Mucosa of stomach (tissue), 1 donor: ENCODE measurements around the gene SLC9A1.

Experiments used
- H3K27me3 ChIP-seq: one replicate; pipeline ENCODE4 v1.7.0; 2013; ENCODE audit warnings: mild to moderate bottlenecking, low read length; ENCODE audit not compliant: control insufficient read depth, insufficient read depth
- H3K36me3 ChIP-seq: one replicate; pipeline ENCODE4 v1.7.0; 2013; ENCODE audit warnings: low read length; ENCODE audit not compliant: control insufficient read depth, insufficient read depth
- H3K4me1 ChIP-seq: one replicate; pipeline ENCODE4 v1.7.0; 2013; ENCODE audit warnings: mild to moderate bottlenecking, low read length; ENCODE audit not compliant: control insufficient read depth, insufficient read depth
- H3K4me3 ChIP-seq: one replicate; pipeline ENCODE4 v1.7.0; 2013; ENCODE audit warnings: low read length
- H3K9ac ChIP-seq: one replicate; pipeline ENCODE4 v1.7.0; 2013; ENCODE audit warnings: mild to moderate bottlenecking, low read length, moderate library complexity
- H3K9me3 ChIP-seq: one replicate; pipeline ENCODE4 v1.7.0; 2013; ENCODE audit warnings: mild to moderate bottlenecking, low read length, moderate library complexity; ENCODE audit not compliant: control insufficient read depth
- donor health status: Pancreatic carcinoma.

Gene SLC9A1

GRCh38 chr1:27100335-27101053, 54.4 kb downstream of the SLC9A1 start:
- Histone ChIP-seq H3K9me3 (no peaks in the 10 kb centered on the region), H3K9ac (peak overlapping the region; percentile 47), H3K4me3 (no peak overlapping the region), H3K27me3 (no peaks in the 10 kb centered on the region), H3K4me1 (peaks cover 44% of the 10 kb centered on the region), H3K36me3 (peaks cover 46% of the 10 kb centered on the region)

GRCh38 chr1:27099587-27100334, 55.2 kb downstream of the SLC9A1 start:
- Histone ChIP-seq H3K9ac (peak overlapping the region; percentile 47), H3K4me1 (peaks cover 44% of the 10 kb centered on the region), H3K27me3 (no peaks in the 10 kb centered on the region), H3K4me3 (no peak overlapping the region), H3K9me3 (no peaks in the 10 kb centered on the region), H3K36me3 (peaks cover 43% of the 10 kb centered on the region)

GRCh38 chr1:27099135-27099586, 55.8 kb downstream of the SLC9A1 start:
- Histone ChIP-seq H3K4me1 (peaks cover 44% of the 10 kb centered on the region), H3K9me3 (no peaks in the 10 kb centered on the region), H3K27me3 (no peaks in the 10 kb centered on the region), H3K36me3 (peaks cover 40% of the 10 kb centered on the region), H3K4me3 (no peak overlapping the region), H3K9ac (peak overlapping the region; percentile 47)

GRCh38 chr1:27098431-27099134, 56.3 kb downstream of the SLC9A1 start:
- H3K36me3 ChIP-seq, result peaks cover 40% of the 10 kb centered on the region
- H3K9me3 ChIP-seq, result no peaks in the 10 kb centered on the region
- no peak overlapping the region for H3K4me3 ChIP-seq
- peak overlapping the region; percentile 47 for H3K9ac ChIP-seq
- peaks cover 44% of the 10 kb centered on the region for H3K4me1 ChIP-seq
- no peaks in the 10 kb centered on the region for H3K27me3 ChIP-seq

DNA sequence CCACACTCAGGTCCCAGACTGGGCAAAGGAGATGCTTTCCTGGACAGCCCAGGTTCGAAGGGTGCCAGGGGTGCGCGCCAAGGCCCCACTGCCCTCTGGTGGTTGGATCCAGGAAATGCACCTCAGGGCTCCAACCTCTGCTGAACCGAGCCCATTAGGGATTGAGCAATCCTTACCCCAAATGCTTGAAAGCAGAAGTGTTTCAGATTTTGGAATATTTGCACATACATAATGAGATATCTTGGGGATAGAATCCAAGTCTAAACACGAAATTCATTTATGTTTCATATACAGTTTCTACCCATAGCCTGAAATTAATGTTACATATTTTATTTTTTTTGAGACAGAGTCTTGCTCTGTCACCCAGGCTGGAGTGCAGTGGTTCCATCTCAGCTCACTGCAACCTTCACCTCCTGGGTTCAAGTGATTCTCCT, 57.4 kb downstream of the SLC9A1 start:
- no peaks in the 10 kb centered on the region for H3K9me3 ChIP-seq
- peaks cover 37% of the 10 kb centered on the region for H3K4me1 ChIP-seq
- no peak overlapping the region for H3K4me3 ChIP-seq
- no peaks in the 10 kb centered on the region for H3K27me3 ChIP-seq
- no peak overlapping the region for H3K9ac ChIP-seq
- H3K36me3 ChIP-seq, result peaks cover 36% of the 10 kb centered on the region

GRCh38 chr1:27095576-27095975, 59.3 kb downstream of the SLC9A1 start:
- Histone ChIP-seq H3K9ac (no peak overlapping the region), H3K4me3 (no peak overlapping the region), H3K4me1 (peaks cover 25% of the 10 kb centered on the region), H3K9me3 (no peaks in the 10 kb centered on the region), H3K36me3 (peaks cover 17% of the 10 kb centered on the region), H3K27me3 (no peaks in the 10 kb centered on the region)

- H3K9me3 ChIP-seq, result no peaks in the 10 kb centered on the region
- no peak overlapping the region for H3K9ac ChIP-seq
- no peak overlapping the region for H3K4me3 ChIP-seq
- no peaks in the 10 kb centered on the region for H3K27me3 ChIP-seq
- H3K4me1 ChIP-seq, result no peaks in the 10 kb centered on the region
- no peaks in the 10 kb centered on the region for H3K36me3 ChIP-seq
Measured at GRCh38 chr1:27092888-27093287, 62.0 kb downstream of the SLC9A1 start.

DNA sequence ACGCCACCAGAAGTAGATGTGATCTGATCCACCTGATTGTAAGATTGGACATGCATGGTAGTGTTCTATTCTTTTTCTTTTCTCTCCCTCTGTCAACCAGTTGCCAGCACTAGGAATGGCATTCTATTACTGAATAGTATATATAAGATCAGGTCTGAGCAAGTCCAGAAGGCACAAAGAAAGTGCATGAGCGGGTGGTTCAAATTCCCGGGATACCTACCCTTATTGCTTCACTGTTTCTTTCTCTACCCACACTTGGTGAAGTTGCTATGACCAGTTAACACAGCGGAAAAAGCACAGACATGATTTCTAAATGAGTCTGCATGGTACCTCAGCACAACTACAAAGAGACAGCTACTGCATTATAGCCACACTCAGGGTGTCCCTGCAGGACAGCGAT, 64.0 kb downstream of the SLC9A1 start:
- Histone ChIP-seq H3K9ac (no peak overlapping the region), H3K4me3 (no peak overlapping the region), H3K36me3 (no peaks in the 10 kb centered on the region)

DNA sequence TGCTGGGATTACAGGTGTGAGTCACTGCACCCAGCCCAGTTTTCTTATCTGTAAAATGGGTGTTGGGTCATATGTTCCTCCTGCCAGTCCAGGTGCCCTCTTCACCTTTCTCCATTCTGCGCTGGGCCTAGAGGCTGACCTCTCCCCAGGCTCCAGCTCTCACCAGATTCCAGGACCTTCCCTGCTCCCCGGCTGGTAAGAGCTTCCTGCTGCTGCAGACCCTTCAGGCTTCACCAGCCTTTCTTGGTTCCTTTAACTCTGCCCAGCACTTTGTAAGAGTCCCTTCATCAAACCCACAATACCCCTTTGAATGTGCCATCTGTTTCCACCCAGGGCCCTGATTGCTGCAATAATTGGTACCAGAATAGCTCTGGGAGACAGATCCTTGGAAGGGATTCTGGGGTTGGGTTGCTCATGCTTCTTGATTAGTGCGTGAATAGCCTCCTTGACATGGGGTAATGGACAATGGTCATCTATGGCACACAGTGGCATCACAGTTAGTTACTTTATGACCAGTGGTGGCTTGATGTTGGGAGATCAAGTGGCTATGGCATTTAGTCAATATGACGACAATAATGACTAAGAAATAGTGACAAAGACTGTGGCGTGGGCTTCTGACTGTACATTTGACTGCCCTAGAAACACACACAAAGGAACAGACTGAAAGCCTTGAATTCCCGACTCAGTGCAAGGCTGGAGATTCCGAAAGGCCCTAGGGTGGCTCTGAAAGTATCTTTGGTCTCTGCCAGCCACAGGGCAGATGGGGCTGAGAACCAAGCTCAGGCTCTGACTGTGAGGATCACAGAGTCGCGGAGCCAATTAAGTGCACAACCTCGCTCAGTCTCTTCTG, 67.3 kb downstream of the SLC9A1 start:
- no peaks in the 10 kb centered on the region for H3K4me1 ChIP-seq
- H3K9me3 ChIP-seq, result no peaks in the 10 kb centered on the region
- H3K4me3 ChIP-seq, result no peak overlapping the region
- H3K9ac ChIP-seq, result no peak overlapping the region
- H3K27me3 ChIP-seq, result no peaks in the 10 kb centered on the region
- no peaks in the 10 kb centered on the region for H3K36me3 ChIP-seq

More for the DNA sequence above, 64.0 kb downstream of the SLC9A1 start:
- Histone ChIP-seq H3K9me3 (no peaks in the 10 kb centered on the region), H3K27me3 (no peaks in the 10 kb centered on the region), H3K4me1 (no peaks in the 10 kb centered on the region)

- Histone ChIP-seq H3K4me1 (no peaks in the 10 kb centered on the region), H3K9ac (no peak overlapping the region), H3K4me3 (no peak overlapping the region), H3K27me3 (no peaks in the 10 kb centered on the region), H3K9me3 (no peaks in the 10 kb centered on the region), H3K36me3 (no peaks in the 10 kb centered on the region)
Measured at GRCh38 chr1:27086628-27087027, 68.3 kb downstream of the SLC9A1 start.

DNA sequence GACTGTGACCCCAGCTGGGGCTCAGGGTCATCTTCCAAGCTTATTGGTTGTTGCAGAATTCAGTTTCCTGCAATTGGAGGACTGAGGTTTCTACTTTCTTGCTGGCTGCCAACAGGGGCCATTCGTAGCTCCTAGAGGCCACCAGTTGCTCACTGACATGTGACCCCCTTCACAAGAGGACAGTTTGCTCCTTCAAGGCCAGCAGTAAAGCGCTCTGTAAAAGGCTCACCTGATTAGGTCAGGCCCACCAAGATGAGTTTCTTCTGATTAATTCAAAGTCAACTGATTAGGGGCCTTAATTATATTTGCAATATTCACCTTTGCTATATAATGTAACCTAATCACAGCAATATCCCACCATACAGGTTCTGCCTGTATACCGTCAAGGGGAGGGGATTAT, 68.9 kb downstream of the SLC9A1 start:
- Histone ChIP-seq H3K9me3 (no peaks in the 10 kb centered on the region), H3K27me3 (no peaks in the 10 kb centered on the region), H3K36me3 (no peaks in the 10 kb centered on the region), H3K4me1 (no peaks in the 10 kb centered on the region), H3K9ac (no peak overlapping the region), H3K4me3 (no peak overlapping the region)
